Gastrocnemius medialis (tissue), 4 donors: ENCODE results near the gene GKAP1.

Experiments
- CTCF ChIP-seq, 5 experiments: fragments of 450-650 bp in 3 of 5; fragments of 200-600 bp in 2 of 5; sonication (generic) in 2 of 5; IDR thresholded peaks in 4 of 5; conservative IDR thresholded peaks in 1 of 5; 1 replicate in 4 of 5; 2 replicates in 1 of 5; pipeline ENCODE4 v1.5.1; 2016 to 2019; ENCODE audit warnings: antibody characterized with exemption in 5 of 5, mild to moderate bottlenecking in 3 of 5, moderate library complexity in 3 of 5
- POLR2A ChIP-seq, 2 donors: fragments of 450-650 bp; IDR thresholded peaks; one replicate each; pipeline ENCODE4 v1.6.1; 2017; ENCODE audit warnings: antibody characterized with exemption in 2 of 2, mild to moderate bottlenecking in 2 of 2, moderate library complexity in 2 of 2

GRCh38 chr9:83754383-83754977 is 63.1 kb downstream of the GKAP1 start:
- TF ChIP-seq POLR2A (IDR thresholded peaks at IDR 0.05) (no peak), CTCF (IDR thresholded peaks at IDR 0.05 in 4 of 5, conservative IDR thresholded peaks at IDR 0.05 in 1 of 5) (no peak)
